Upper lobe of left lung (tissue), 4 donors: ENCODE measurements around the gene PNMA8A.

Experiments
- EP300 ChIP-seq, 4 donors: sonication (generic); formaldehyde crosslinking; IDR thresholded peaks; one replicate each; pipeline ENCODE4 v1.5.1; 2017; ENCODE audit warnings: antibody characterized with exemption in 4 of 4, control low read depth in 2 of 4
- POLR2A ChIP-seq, 4 donors: fragments of 450-650 bp; IDR thresholded peaks; one replicate each; pipeline ENCODE4 v1.5.1; 2016 to 2017; ENCODE audit warnings: antibody characterized with exemption in 4 of 4, mild to moderate bottlenecking in 2 of 4
- POLR2AphosphoS5 ChIP-seq, 2 donors: sonication (generic); formaldehyde crosslinking; IDR thresholded peaks; one replicate each; pipeline ENCODE4 v1.5.1; 2017; ENCODE audit warnings: antibody characterized with exemption in 2 of 2
- TF ChIP-seq, protein P1 (sequence below), 6 experiments: fragments of 450-650 bp in 4 of 6; fragments of 200-600 bp in 2 of 6; sonication (generic) in 2 of 6; IDR thresholded peaks; one replicate each; pipeline ENCODE4 v1.5.1; 2016 to 2019; ENCODE audit warnings: antibody characterized with exemption in 6 of 6

DNA sequence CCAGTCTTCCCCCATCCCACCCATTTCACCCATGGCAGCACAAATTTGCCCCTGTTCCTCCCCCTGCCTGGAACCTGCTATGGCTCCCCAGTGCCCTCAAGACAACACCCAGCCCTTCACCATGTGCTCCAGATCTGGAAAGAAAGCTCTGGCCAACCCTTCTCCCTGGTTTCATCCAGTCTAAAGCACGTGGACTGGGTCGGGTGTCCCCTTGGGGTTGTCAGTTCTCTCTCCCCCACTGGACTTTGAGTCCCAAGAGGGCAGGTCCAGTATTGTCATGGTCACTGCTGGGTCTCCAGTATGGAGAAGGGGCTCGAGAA is 43.9 kb upstream of the PNMA8A start:
- no peak for TF ChIP-seq POLR2AphosphoS5 (IDR thresholded peaks at IDR 0.05)
- TF ChIP-seq, protein P1, sequence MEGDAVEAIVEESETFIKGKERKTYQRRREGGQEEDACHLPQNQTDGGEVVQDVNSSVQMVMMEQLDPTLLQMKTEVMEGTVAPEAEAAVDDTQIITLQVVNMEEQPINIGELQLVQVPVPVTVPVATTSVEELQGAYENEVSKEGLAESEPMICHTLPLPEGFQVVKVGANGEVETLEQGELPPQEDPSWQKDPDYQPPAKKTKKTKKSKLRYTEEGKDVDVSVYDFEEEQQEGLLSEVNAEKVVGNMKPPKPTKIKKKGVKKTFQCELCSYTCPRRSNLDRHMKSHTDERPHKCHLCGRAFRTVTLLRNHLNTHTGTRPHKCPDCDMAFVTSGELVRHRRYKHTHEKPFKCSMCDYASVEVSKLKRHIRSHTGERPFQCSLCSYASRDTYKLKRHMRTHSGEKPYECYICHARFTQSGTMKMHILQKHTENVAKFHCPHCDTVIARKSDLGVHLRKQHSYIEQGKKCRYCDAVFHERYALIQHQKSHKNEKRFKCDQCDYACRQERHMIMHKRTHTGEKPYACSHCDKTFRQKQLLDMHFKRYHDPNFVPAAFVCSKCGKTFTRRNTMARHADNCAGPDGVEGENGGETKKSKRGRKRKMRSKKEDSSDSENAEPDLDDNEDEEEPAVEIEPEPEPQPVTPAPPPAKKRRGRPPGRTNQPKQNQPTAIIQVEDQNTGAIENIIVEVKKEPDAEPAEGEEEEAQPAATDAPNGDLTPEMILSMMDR (IDR thresholded peaks at IDR 0.05), result no peak
- no peak for TF ChIP-seq POLR2A (IDR thresholded peaks at IDR 0.05)
- no peak for TF ChIP-seq EP300 (IDR thresholded peaks at IDR 0.05)
